Measurements from ENCODE around the gene UBE2V1. TPM values are rescaled to one million over a fixed set of nuclear protein-coding genes. Genes with fewer than 3 reads are reported as not detected.

UBE2V1 gene
- total RNA-seq, 1 donor from 2014 or later: 77.1 TPM

- Histone ChIP-seq H3K9me3 (replicated peaks) (no peaks in the 10 kb centered on the region), H3K27me3 (ENCODE audit: low read depth) (no peaks in the 10 kb centered on the region), H3K4me3 (peak overlapping the region; percentile 99), H3K27ac (replicated peaks) (peak overlapping the region; percentile 99), H3K36me3 (no peaks in the 10 kb centered on the region), H3K4me1 (peaks cover 93% of the 10 kb centered on the region)
- intact Hi-C loops (cut with micrococcal nuclease): no loop called here
- no peak for DNase-seq
- TF ChIP-seq CTCF (IDR thresholded peaks at IDR 0.05; ENCODE audit: borderline replicate concordance): no peak
These were observed 988 bp downstream of the UBE2V1 start for GRCh38 chr20:50111829-50112495.

GRCh38 chr20:50111120-50111828 lies 1.7 kb downstream of the UBE2V1 start:
- H3K9me3 ChIP-seq (replicated peaks): no peaks in the 10 kb centered on the region
- peaks cover 96% of the 10 kb centered on the region for H3K4me1 ChIP-seq
- intact Hi-C loops (cut with micrococcal nuclease): no loop called here
- TF ChIP-seq CTCF (IDR thresholded peaks at IDR 0.05; ENCODE audit: borderline replicate concordance): no peak
- no peaks in the 10 kb centered on the region for H3K27me3 ChIP-seq (ENCODE audit: low read depth)
- DNase-seq: no peak
- H3K27ac ChIP-seq (replicated peaks): peak overlapping the region; percentile 99
- H3K4me3 ChIP-seq: peak overlapping the region; percentile 99
- no peaks in the 10 kb centered on the region for H3K36me3 ChIP-seq

GRCh38 chr20:50110141-50111047 lies 2.6 kb downstream of the UBE2V1 start:
- H3K9me3 ChIP-seq (replicated peaks): no peaks in the 10 kb centered on the region
- DNase-seq: no peak
- H3K4me3 ChIP-seq: peak overlapping the region; percentile 99
- peak overlapping the region; percentile 99 for H3K27ac ChIP-seq (replicated peaks)
- intact Hi-C loops (cut with micrococcal nuclease): no loop called here
- TF ChIP-seq CTCF (IDR thresholded peaks at IDR 0.05; ENCODE audit: borderline replicate concordance): no peak
- peaks cover 98% of the 10 kb centered on the region for H3K4me1 ChIP-seq
- H3K36me3 ChIP-seq: no peaks in the 10 kb centered on the region
- no peaks in the 10 kb centered on the region for H3K27me3 ChIP-seq (ENCODE audit: low read depth)

- Histone ChIP-seq H3K27ac (replicated peaks) (peak overlapping the region; percentile 57), H3K27me3 (ENCODE audit: low read depth) (no peaks in the 10 kb centered on the region), H3K36me3 (no peaks in the 10 kb centered on the region), H3K9me3 (replicated peaks) (no peaks in the 10 kb centered on the region), H3K4me1 (peaks cover 94% of the 10 kb centered on the region), H3K4me3 (no peak overlapping the region)
- DNase-seq: no peak
- intact Hi-C loops (cut with micrococcal nuclease): no loop called here
- TF ChIP-seq CTCF (IDR thresholded peaks at IDR 0.05; ENCODE audit: borderline replicate concordance): no peak
These were observed 4.3 kb downstream of the UBE2V1 start for GRCh38 chr20:50108556-50109235.

- no peak for DNase-seq
- Histone ChIP-seq H3K4me3 (no peak overlapping the region), H3K4me1 (peaks cover 95% of the 10 kb centered on the region), H3K9me3 (replicated peaks) (no peaks in the 10 kb centered on the region), H3K36me3 (no peaks in the 10 kb centered on the region), H3K27me3 (ENCODE audit: low read depth) (no peaks in the 10 kb centered on the region), H3K27ac (replicated peaks) (peak overlapping the region; percentile 57)
- no peak for TF ChIP-seq CTCF (IDR thresholded peaks at IDR 0.05; ENCODE audit: borderline replicate concordance)
- intact Hi-C loops (cut with micrococcal nuclease): no loop called here
These were observed 5.1 kb downstream of the UBE2V1 start for GRCh38 chr20:50107796-50108331.

All from left ventricle myocardium inferior (tissue), 1 donor.